HEK293 (cell line): ENCODE data around the gene HYPK.

ENCODE experiments used
- INSM2 ChIP-seq: fragments of 450-650 bp; formaldehyde crosslinking; IDR thresholded peaks from 2 replicates; pipeline ENCODE4 v1.5.1; 2016; ENCODE audit warnings: missing biosample characterization, missing genetic modification characterization
- KLF1 ChIP-seq: fragments of 450-650 bp; formaldehyde crosslinking; IDR thresholded peaks from 2 replicates; pipeline ENCODE4 v1.5.1; 2016; ENCODE audit warnings: missing biosample characterization, missing genetic modification characterization
- KLF17 ChIP-seq: fragments of 450-650 bp; formaldehyde crosslinking; IDR thresholded peaks from 2 replicates; pipeline ENCODE4 v1.5.1; 2016; ENCODE audit warnings: missing biosample characterization, missing genetic modification characterization
- RBAK ChIP-seq: fragments of 450-650 bp; formaldehyde crosslinking; IDR thresholded peaks from 2 replicates; pipeline ENCODE4 v1.5.1; 2016; ENCODE audit warnings: missing biosample characterization, missing genetic modification characterization
- REPIN1 ChIP-seq: fragments of 450-650 bp; formaldehyde crosslinking; IDR thresholded peaks from 2 replicates; pipeline ENCODE4 v1.5.1; 2017; ENCODE audit warnings: missing biosample characterization, missing genetic modification characterization, low read depth
- SP2 ChIP-seq: fragments of 450-650 bp; formaldehyde crosslinking; IDR thresholded peaks from 2 replicates; pipeline ENCODE4 v1.5.1; 2016; ENCODE audit warnings: missing biosample characterization, missing genetic modification characterization
- ZBTB11 ChIP-seq: fragments of 450-650 bp; formaldehyde crosslinking; conservative IDR thresholded peaks from 2 replicates; pipeline ENCODE4 v1.5.1; 2016; ENCODE audit warnings: low read depth, missing biosample characterization, missing genetic modification characterization
- ZFHX2 ChIP-seq: fragments of 450-650 bp; formaldehyde crosslinking; conservative IDR thresholded peaks from 2 replicates; pipeline ENCODE4 v1.5.1; 2016; ENCODE audit warnings: missing biosample characterization, missing genetic modification characterization
- ZNF148 ChIP-seq: fragments of 450-650 bp; formaldehyde crosslinking; IDR thresholded peaks from 2 replicates; pipeline ENCODE4 v1.5.0; 2017; ENCODE audit warnings: missing biosample characterization, missing genetic modification characterization, borderline replicate concordance
- ZNF16 ChIP-seq: fragments of 450-650 bp; formaldehyde crosslinking; IDR thresholded peaks from 2 replicates; pipeline ENCODE4 v1.5.1; 2016; ENCODE audit warnings: low read depth, missing biosample characterization, missing genetic modification characterization
- ZNF175 ChIP-seq: fragments of 450-650 bp; formaldehyde crosslinking; IDR thresholded peaks from 2 replicates; pipeline ENCODE4 v1.5.1; 2016; ENCODE audit warnings: missing biosample characterization, missing genetic modification characterization
- ZNF19 ChIP-seq: fragments of 450-650 bp; formaldehyde crosslinking; IDR thresholded peaks from 2 replicates; pipeline ENCODE4; 2016; ENCODE audit warnings: missing biosample characterization, missing genetic modification characterization, low read depth
- ZNF24 ChIP-seq: fragments of 450-650 bp; formaldehyde crosslinking; IDR thresholded peaks from 2 replicates; pipeline ENCODE4 v1.5.1; 2016; ENCODE audit warnings: missing biosample characterization, missing genetic modification characterization
- ZNF324 ChIP-seq: fragments of 450-650 bp; formaldehyde crosslinking; IDR thresholded peaks from 2 replicates; pipeline ENCODE4 v1.5.1; 2016; ENCODE audit warnings: missing biosample characterization, missing genetic modification characterization
- ZNF362 ChIP-seq: fragments of 450-650 bp; formaldehyde crosslinking; IDR thresholded peaks from 2 replicates; pipeline ENCODE4 v1.5.1; 2016; ENCODE audit warnings: missing biosample characterization, missing genetic modification characterization
- ZNF366 ChIP-seq: fragments of 450-650 bp; formaldehyde crosslinking; conservative IDR thresholded peaks from 2 replicates; pipeline ENCODE4 v1.5.1; 2016; ENCODE audit warnings: missing biosample characterization, missing genetic modification characterization
- ZNF391 ChIP-seq: fragments of 450-650 bp; formaldehyde crosslinking; IDR thresholded peaks from 2 replicates; pipeline ENCODE4 v1.5.1; 2016; ENCODE audit warnings: low read depth, missing biosample characterization, missing genetic modification characterization, borderline replicate concordance
- ZNF501 ChIP-seq: fragments of 450-650 bp; formaldehyde crosslinking; IDR thresholded peaks from 2 replicates; pipeline ENCODE4 v1.5.1; 2016; ENCODE audit warnings: missing biosample characterization, missing genetic modification characterization
- ZNF518A ChIP-seq: fragments of 450-650 bp; formaldehyde crosslinking; conservative IDR thresholded peaks from 2 replicates; pipeline ENCODE4 v1.5.1; 2016; ENCODE audit warnings: low read depth, missing biosample characterization, missing genetic modification characterization
- ZNF548 ChIP-seq: fragments of 450-650 bp; formaldehyde crosslinking; IDR thresholded peaks from 2 replicates; pipeline ENCODE4 v1.5.1; 2016; ENCODE audit warnings: missing biosample characterization, missing genetic modification characterization
- ZNF561 ChIP-seq: fragments of 450-650 bp; IDR thresholded peaks from 2 replicates; pipeline ENCODE4 v1.5.1; 2018; ENCODE audit warnings: missing biosample characterization, missing genetic modification characterization, borderline replicate concordance
- ZNF580 ChIP-seq: fragments of 450-650 bp; formaldehyde crosslinking; IDR thresholded peaks from 2 replicates; pipeline ENCODE4 v1.5.1; 2016; ENCODE audit warnings: missing biosample characterization, missing genetic modification characterization
- ZNF600 ChIP-seq: fragments of 450-650 bp; formaldehyde crosslinking; IDR thresholded peaks from 2 replicates; pipeline ENCODE4 v1.5.1; 2016; ENCODE audit warnings: missing biosample characterization, missing genetic modification characterization
- ZNF629 ChIP-seq: fragments of 450-650 bp; formaldehyde crosslinking; IDR thresholded peaks from 2 replicates; pipeline ENCODE4 v1.5.1; 2017; ENCODE audit warnings: missing biosample characterization, missing genetic modification characterization
- ZNF747 ChIP-seq: fragments of 450-650 bp; formaldehyde crosslinking; IDR thresholded peaks from 2 replicates; pipeline ENCODE4 v1.5.1; 2016; ENCODE audit warnings: missing biosample characterization, missing genetic modification characterization

HYPK gene

GRCh38 chr15:43775411-43775965, 24.9 kb upstream of the HYPK start (continued):
- TF ChIP-seq ZFHX2 (tag by site-specific recombination) (no peak), ZNF148 (tag by site-specific recombination) (no peak), ZNF561 (tag by site-specific recombination) (no peak), ZBTB11 (tag by site-specific recombination) (no peak), SP2 (tag by site-specific recombination) (peak; percentile 33), ZNF518A (tag by site-specific recombination) (no peak), ZNF391 (tag by site-specific recombination) (no peak), KLF17 (tag by site-specific recombination) (0 out of 2 replicates have a peak, but pooled peaks have one; percentile 16), ZNF548 (tag by site-specific recombination) (no peak), KLF1 (tag by site-specific recombination) (peak; percentile 28; the same call in 1 of the 2 replicates), ZNF747 (tag by site-specific recombination) (no peak), ZNF580 (tag by site-specific recombination) (no peak), ZNF16 (tag by site-specific recombination) (no peak), ZNF362 (tag by site-specific recombination) (no peak), ZNF600 (tag by site-specific recombination) (peak; percentile 54), REPIN1 (tag by site-specific recombination) (no peak), ZNF366 (tag by site-specific recombination) (no peak), ZNF24 (no peak), ZNF629 (tag by site-specific recombination) (no peak), RBAK (tag by site-specific recombination) (no peak), ZNF19 (tag by site-specific recombination) (no peak), ZNF501 (tag by site-specific recombination) (no peak), INSM2 (tag by site-specific recombination) (no peak), ZNF324 (no peak), ZNF175 (tag by site-specific recombination) (no peak)
